Peyer's patch (tissue), 4 donors: ENCODE measurements around the gene RANBP1.

Source experiments
- POLR2A ChIP-seq, 2 donors: fragments of 450-650 bp; IDR thresholded peaks; one replicate each; pipeline ENCODE4 v1.5.1; 2017; ENCODE audit warnings: antibody characterized with exemption in 2 of 2, mild to moderate bottlenecking in 2 of 2, moderate library complexity in 2 of 2
- TF ChIP-seq, protein P1 (sequence below), 6 experiments: fragments of 450-650 bp in 4 of 6; fragments of 200-600 bp in 2 of 6; sonication (generic) in 1 of 6; IDR thresholded peaks; one replicate each; pipeline ENCODE4 v1.5.1; 2017 to 2019; ENCODE audit warnings: antibody characterized with exemption in 6 of 6, mild to moderate bottlenecking in 3 of 6, moderate library complexity in 1 of 6

DNA sequence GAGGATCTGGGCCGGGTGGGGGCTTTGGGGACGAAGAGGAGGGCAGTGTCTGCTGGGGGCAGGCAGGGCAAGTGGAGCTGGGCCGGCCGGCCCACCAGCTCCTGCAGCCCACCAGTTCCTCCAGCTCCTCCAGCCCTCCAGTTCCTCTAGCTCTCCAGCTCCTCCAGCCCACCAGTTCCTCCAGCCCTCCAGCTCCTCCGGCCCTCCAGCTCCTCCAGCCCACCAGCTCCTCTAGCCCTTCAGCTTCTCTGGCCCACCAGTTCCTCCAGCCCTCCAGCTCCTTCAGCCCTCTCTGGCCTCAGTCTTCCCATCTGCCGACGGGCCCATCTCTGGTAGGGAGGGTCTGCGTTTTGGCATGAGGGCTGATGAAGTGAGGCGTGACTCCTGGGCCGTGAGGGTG is 44.1 kb downstream of the RANBP1 start:
- TF ChIP-seq, protein P1, sequence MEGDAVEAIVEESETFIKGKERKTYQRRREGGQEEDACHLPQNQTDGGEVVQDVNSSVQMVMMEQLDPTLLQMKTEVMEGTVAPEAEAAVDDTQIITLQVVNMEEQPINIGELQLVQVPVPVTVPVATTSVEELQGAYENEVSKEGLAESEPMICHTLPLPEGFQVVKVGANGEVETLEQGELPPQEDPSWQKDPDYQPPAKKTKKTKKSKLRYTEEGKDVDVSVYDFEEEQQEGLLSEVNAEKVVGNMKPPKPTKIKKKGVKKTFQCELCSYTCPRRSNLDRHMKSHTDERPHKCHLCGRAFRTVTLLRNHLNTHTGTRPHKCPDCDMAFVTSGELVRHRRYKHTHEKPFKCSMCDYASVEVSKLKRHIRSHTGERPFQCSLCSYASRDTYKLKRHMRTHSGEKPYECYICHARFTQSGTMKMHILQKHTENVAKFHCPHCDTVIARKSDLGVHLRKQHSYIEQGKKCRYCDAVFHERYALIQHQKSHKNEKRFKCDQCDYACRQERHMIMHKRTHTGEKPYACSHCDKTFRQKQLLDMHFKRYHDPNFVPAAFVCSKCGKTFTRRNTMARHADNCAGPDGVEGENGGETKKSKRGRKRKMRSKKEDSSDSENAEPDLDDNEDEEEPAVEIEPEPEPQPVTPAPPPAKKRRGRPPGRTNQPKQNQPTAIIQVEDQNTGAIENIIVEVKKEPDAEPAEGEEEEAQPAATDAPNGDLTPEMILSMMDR (IDR thresholded peaks at IDR 0.05) = no peak
- TF ChIP-seq POLR2A (IDR thresholded peaks at IDR 0.05) = no peak
